HG03139 (cell line): Measurements from ENCODE around the gene PBX4.

Experiments used
- ATAC-seq: cut with Tn5 transposase; IDR thresholded peaks from one replicate; pipeline ENCODE4 v1.9.1; 2021; ENCODE audit not compliant: unreplicated experiment

Gene PBX4

GRCh38 chr19:19527674-19528625 lies 90.5 kb downstream of the PBX4 start:
- ATAC-seq, result no peak

DNA sequence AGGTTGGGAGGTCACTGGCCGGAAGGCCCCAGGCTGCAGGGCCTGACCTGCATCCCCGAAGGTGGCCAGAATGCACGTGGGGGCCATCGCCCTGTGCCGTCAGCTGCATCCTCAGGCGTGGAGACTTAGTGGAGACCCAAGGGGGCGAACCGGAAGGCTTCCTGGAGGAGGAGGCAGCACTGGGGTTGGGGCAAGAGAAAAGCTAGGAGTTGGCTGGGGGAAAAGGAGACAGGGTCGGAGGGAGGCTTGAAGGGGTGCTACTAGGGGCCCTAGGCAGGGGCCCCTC lies 91.2 kb downstream of the PBX4 start:
- ATAC-seq, result no peak

DNA sequence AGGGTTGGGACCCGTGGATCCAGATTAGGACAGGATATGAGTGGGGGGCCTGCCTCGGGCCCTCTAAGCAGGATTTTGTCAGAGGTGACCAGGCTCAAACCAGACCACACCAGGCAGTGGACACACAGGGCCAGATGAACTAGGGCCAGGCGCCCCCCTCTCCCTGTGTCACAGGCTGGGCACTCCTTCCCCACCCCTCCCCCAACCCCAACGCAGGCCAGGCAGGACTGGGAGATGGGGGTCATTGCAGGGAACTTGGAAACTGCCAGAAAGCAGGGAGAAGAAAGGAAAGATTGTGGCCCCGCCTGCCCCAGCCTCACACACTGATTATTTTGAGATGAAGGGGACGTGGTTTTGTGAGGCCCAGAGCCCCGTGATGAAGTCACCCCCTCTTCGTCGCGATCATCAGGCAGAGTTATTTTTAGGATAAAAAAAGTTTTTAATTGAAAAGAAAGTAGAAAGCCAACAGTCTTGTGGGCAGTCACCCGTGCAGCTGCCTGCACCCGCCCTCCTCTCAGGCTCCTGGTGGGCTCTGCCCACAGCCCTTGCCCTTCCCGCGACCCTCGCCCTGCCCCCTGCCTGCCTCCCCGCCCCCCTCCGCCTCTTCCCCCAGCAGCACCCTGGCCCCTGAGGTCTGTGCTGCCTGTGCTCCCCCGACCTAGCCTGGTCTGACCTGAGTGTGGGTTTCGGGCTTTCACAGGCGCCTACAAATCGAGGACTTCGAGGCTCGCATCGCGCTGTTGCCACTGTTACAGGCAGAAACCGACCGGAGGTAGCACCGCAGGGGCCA lies 91.7 kb downstream of the PBX4 start:
- ATAC-seq, result no peak

- no peak for ATAC-seq
Measured at GRCh38 chr19:19525611-19526380, 92.7 kb downstream of the PBX4 start.

DNA sequence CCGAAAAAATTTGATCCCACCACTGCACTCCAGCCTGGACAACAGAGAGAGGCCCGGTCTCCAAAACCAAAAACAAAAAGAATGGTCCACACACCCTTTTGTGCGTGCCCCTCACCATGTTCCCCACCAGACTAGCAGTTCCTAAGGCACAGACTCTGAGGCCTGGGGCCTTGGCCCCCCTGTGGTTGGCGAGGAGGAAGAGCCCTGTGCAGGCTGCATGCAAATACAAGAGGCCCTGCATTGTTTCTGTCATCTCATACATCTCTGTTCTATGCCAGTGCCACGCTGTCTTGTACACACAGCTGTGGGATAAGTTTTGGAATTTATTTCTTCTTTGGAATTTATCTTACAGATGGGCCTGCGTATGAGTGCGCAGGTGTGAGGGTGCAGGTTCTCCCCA lies 94.4 kb downstream of the PBX4 start:
- no peak for ATAC-seq

GRCh38 chr19:19523177-19523576 lies 95.3 kb downstream of the PBX4 start:
- no peak for ATAC-seq

DNA sequence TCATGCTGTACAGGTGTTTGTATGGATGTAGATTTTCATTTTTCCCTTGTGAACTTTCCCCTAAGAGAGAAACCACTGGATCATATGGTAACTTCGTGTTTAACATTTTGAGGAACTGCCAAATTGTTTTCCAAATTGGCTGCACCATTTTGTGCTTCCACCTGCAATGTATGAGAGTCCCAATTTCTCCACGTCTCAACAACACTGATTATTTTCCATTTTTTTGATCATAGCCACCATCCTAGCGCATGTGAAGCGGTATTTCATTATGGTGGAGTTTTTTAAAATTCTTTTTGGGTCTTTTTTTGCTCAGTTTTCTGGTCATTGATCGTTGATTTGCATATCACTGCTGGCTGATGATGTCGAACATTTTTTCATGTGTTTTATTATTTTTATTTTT lies 97.5 kb downstream of the PBX4 start:
- no peak for ATAC-seq

DNA sequence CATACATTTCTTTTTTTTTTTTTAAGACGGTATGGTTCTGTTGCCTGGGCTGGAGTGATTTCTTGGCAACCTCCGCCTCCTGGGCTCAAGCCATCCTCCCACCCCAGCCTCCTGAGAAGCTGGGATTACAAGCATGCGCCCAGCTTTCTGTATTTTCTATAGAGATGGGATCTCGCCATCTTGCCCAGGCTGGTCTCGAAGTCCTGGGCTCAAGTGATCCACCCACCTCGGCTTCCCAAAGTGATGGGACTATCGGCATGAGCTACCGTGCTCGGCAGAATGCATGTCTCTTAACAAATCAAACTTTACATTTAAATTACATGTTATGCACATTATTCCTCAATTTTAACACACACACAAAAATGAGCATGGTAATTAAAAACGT lies 101.3 kb downstream of the PBX4 start:
- ATAC-seq, result no peak

DNA sequence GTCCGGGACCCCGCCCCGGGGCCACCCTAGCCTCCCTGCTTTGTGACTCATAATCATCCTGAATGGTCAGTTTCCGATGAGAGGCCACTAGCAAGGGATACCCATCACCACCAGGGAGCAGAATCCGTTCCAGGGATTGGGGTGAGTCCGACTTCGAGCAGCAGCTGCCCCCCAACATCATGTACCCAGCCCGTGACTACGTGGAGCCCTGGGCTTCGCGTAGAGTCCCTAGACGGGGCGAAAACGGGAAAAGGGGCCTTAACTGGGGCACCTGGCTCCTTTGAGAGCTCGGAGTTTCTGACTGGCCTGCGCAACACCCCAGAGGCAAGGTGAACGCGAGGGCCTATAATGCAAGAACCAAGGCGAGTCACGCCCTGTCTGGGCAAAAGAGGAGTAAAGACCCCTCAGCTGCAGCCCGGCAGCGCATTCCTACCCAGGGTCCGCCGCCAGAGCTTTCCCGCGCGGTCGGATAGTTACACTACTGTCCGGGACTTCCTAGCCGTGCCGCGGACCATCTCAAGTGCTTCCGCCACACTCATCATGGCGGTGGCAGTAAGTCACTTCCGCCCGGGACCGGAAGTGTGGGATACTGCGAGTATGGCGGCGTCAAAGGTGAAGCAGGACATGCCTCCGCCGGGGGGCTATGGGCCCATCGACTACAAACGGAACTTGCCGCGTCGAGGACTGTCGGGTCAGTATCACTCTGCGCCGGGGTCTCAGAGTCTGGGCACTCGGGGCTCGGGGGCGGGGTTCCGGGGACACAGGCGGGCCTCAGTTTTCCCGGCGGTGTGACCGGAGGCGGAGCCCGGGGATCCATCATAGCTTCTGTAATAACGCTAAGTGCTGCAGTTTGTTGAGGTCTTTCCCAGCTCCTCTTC lies 102.6 kb downstream of the PBX4 start, which contains the start of gene NDUFA13:
NDUFA13 (plus strand) TSS at position 584 of the 878 bp plus-strand sequence; CDS start at position 598, 14 bp downstream.
- ATAC-seq, result peak; percentile 80

- no peak for ATAC-seq
Measured at GRCh38 chr19:19514881-19515641, 103.4 kb downstream of the PBX4 start, which contains the start of gene TSSK6. Gene TSSK6, minus strand, starts transcription at chr19:19515548. Its CDS starts 121 bp downstream, at chr19:19515427.

DNA sequence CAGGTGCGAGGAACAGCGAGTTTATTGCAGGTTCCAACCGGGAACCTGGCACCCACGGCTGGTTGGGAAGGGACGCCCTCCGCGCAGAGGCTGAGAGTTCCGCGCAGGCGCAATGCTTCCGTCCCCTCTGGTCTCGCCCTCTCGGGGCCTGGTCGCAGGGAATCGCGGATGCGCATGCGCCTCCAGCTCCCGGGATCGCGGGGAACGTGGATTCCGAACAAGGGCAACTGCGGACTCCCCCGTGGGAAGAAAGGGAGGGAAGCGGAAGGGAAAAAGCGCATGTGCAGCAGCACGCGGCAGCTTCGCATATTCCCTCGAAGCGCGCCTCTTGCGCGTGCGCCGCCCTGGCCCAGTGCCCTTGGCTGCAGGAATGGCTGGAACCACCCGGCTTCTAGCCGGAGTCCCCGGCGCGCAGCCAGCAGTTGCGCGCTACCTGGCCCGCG lies 104.3 kb downstream of the PBX4 start:
- no peak for ATAC-seq

GRCh38 chr19:19513682-19514081 lies 104.8 kb downstream of the PBX4 start:
- ATAC-seq, result no peak
